NCI-H774 (cell line): ENCODE results near the gene PBXIP1.
A peak's percentile ranks its signal among the peaks of the same experiment; 100 is the strongest.
"Not testable (repeated sequence)": the region's sequence is repeated elsewhere in the genome, so short reads cannot be mapped to it uniquely, and the experiment has no call there.

Experiments used
- DNase-seq: peaks from one replicate; lab custom pipeline; 2025; lab: John Stamatoyannopoulos, UW

PBXIP1 gene, protein sequence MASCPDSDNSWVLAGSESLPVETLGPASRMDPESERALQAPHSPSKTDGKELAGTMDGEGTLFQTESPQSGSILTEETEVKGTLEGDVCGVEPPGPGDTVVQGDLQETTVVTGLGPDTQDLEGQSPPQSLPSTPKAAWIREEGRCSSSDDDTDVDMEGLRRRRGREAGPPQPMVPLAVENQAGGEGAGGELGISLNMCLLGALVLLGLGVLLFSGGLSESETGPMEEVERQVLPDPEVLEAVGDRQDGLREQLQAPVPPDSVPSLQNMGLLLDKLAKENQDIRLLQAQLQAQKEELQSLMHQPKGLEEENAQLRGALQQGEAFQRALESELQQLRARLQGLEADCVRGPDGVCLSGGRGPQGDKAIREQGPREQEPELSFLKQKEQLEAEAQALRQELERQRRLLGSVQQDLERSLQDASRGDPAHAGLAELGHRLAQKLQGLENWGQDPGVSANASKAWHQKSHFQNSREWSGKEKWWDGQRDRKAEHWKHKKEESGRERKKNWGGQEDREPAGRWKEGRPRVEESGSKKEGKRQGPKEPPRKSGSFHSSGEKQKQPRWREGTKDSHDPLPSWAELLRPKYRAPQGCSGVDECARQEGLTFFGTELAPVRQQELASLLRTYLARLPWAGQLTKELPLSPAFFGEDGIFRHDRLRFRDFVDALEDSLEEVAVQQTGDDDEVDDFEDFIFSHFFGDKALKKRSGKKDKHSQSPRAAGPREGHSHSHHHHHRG

DNA sequence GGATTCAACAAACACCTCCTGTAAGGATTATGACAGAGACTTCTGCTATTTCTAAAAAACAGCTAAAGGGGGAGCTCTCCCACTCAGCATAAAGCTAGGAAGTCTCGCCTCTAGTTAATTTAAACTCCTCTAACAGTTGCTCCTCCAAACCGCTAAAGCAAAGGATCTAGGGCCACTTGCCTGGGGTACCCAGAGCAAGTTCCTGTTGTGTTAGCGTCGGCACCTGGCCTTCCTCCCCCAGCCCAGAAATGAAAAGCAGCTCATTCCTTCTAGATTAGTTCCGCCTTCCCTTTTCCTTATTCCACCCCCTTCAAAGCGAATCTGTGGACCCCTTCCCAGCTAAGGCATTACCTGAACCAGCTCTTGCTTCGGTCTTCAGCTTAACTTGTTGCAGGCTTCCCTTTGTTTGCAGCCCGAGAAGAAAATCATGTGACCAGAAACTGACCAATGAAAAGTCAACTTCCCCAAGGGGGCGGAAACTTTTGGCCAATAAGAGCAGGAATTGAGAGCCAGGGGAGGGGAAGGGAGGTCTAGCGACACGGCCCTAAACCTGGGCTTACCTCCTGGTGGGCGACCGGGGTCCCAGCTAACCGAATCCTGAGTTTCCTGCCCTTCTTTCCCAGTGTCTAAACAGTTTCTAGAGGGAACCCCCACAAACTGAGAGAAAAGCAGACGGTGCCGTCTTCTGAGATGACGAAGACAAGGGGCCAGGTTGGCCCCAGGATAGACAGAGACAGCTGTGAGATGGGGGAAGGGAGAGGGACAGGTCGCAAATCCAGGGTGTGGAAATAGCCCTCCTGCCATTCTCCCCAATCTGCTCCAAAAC, at the start of gene PBXIP1:
Gene PBXIP1, minus strand, starts transcription at position 382 of the 826 bp plus-strand sequence. CDS start 2,378 bp downstream, outside the sequence.
- peak; percentile 90 for DNase-seq

DNA sequence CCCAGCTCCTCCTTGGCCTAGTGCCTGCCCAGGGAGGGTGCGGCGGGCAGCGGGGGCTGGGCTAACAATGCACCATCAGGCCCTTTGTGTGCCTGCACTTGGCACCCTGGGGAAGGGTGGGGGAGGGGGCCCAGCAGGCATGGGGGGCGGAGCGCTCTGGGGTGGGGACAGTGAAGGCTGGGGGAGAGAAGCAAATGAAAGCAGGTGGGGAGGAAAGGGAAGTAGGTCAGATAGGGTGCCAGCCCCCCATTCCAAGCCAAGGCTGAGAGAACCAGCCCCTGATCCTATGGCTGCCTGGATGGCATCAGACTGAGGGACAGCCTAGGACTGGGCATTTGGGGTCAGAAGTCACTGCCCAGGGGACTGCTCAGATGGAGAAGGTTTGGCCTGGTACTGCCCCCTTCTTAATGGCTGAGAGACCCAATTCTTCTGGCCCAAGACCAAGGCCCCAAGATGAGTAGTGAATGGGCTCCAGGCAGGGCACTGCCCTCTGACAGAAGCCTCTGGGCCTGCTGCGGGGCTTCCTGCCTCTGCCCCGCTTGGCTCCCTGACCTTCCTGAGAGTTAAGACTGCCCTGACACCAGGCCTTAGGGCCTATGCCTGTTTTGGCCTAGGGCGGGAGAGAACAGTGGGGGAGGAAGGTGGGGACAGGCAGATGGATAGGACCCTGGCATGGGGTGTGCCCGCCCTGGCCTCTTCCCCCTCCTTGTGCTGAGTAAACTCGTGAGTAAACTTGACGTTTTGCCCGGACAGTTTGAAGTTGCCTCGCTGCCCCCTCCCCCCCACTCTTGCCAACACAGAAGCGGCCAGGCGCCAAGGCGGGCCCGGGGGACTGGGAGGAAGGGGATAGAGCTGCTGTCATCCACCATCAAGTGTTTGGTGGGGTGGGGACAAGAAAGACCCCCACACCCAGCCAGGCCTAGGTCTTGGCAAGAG, 49.4 kb upstream of the PBXIP1 start:
- no peak for DNase-seq

DNA sequence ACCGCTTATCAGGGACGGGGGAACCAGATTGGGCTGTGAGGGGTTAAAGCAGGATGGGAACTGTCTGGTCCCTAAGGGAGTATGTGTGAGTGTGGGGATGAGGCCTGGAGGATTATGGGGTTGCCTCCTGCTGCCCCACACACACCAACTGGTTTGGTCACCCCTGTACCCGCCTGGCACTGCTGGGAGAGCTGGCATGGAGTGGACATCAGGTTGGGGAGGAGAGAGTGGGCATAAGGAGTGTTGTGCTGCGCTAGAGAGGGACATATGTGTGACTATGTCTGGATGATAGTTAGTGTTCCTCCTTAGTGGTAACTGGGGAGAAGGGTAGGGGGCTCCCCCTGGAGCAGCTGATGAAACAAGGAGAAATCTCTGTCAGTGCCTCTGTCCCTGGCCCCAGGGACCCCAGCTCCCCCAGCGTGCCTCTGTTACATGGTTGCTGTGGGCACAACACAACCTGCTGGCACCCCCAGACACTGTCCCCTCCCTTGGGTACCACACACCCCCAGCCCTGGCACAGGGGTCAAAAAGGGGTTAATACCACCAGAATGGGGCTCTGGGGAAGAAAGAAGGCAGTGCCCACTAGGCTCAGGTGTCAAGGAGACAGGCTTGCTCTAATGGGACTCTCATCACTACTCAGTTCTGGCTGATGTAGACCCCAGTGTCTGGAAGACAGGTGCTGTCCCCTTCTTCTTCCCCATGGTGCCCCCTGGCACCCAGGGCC, 48.6 kb upstream of the PBXIP1 start:
- DNase-seq: no peak

DNA sequence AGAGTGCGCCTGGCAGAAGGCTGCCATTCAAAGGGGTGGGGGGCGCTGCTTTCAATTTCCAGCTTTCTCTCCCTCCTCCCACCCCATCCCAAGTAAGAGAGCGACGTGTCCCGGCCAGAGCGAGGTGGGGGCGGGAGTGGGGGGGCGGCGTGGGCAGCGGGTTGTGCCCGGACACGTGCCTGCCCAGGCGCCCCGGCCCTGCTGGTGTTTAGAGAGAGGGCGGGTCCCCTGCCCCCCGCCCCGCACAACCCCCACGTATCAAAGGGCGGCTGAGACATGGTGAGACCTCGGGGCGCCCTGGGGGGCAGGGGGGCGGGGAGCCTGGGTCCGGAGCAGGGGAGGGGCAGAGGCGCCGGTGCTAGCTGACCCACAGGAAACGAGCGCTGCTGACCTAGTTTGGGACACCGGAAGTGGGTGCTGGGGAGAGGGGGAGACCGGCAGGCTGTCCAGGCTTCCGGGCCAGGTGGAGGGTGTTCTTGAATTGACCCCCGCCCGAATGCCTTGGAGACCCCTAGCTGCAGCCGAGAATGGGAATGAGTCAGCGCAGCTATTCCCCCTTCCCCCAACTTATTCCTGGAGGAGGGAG, 48.0 kb upstream of the PBXIP1 start:
- peak; percentile 36 for DNase-seq

DNA sequence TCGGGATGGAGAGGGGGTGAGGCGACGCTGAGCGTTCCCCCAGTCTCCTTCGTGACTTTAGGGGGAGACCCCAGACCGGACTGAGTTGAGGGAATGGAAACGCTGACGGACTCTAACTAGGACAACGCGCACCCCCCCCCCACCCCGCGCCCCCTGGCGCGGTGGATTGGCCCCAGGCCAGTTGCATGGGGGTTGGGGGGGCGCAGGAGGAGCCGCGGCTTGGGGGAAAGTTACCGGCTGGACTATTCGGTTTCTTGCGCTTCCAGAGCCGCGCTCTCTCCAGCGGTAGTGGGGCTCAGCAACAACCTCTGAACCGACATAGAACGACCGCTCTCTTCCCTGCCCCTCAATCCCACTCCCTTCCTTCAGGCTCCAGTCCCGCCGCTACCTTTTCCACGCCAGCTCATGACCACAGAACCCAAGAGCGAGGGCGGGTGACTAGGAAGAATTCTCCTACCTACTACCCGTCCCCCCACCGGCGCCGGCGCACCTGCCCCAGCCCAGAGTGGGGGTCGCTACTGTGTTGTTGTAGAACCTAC, 47.4 kb upstream of the PBXIP1 start:
- DNase-seq: no peak

DNA sequence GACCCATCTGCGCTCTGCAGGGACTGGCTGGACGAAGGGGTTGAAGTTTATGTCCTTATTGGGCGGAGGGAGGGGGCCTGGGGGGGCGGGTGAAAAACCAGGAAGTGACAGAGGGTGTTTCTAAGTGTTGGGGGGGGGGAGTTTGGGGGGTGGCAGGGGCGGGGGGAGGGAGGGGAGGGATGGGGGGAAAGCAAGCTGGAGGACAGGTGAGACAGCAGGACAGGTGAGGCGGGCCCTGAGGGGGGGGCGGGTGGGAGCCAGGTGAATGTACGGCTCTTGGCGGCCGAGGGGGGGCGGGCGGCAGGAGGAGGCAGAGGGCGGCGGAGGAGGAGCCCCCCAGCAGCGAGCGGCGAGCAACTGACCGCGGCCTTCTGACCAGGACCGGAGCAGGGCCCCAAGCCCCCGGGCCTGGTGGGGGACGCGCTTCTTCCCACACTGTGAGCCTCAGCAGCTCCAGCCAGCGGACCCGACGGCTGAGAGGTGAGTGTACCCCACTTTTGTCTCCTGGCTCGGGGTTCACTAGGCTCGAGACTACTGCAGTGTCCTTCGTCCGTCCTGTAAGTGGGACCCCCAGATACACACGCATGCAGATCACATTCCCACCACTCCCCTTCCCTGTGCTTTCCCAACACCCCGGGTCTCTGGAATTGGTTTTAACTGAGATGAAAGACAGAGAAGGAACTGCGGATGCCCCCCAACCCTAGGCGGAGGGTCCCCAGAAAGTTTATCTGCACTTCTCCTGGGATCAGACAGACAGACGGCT, 46.7 kb upstream of the PBXIP1 start, which contains the start of gene ZBTB7B:
Gene ZBTB7B, plus strand, starts transcription at position 339 of the 763 bp plus-strand sequence. CDS start 11,859 bp downstream, outside the sequence.
- peak; percentile 51 for DNase-seq

DNA sequence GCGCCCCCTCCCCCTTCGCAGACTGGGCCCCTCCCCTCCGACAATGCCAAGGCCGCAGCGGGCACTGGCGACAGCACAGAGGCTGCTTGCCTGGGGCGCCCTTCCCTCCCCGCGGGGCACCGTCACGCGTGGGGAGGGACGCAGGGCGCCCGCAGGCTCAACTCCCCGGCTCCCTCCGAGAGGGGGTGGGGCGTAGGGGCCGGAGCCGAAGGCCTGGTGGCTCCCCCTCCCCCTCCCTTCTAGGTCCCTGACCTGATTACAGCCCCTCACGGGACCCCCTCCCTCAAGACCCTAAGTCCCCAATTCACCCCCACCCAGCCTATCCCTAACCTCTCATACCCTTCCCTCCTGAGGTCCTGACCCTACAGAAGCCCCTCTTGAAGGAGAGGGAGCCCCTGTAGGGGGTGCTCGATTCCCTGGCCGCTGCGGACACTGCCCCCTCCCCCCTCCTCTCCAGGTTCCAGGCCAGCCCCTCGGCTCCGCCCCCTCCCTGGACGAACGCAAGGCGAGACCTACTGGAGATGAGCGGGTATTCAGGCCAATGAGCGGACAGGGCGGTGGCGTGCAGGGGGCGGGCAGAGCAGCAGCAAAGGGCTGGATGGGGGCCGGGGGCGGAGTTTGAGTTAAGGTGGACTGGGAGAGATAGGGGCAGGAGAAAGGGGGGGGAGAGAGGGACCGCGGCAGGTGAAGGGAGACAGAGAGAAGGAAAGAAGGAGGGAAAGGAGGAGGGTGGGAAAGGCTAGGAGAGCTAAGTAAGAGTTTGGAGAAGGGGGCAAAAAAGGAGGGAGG, 46.0 kb upstream of the PBXIP1 start:
- DNase-seq: peak; percentile 99

DNA sequence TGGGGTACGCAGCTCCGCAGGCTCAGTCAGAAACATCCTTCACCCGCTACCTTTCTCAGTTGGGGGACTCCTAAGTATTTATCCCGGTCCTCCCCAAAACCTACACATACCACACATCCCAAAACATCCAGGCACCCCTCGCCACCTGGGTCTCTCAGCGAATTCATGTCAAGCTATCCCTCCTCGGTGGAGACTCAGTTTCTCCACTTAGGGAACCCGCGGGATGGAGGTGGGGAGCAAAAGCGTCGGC, 45.5 kb upstream of the PBXIP1 start:
- DNase-seq: no peak

DNA sequence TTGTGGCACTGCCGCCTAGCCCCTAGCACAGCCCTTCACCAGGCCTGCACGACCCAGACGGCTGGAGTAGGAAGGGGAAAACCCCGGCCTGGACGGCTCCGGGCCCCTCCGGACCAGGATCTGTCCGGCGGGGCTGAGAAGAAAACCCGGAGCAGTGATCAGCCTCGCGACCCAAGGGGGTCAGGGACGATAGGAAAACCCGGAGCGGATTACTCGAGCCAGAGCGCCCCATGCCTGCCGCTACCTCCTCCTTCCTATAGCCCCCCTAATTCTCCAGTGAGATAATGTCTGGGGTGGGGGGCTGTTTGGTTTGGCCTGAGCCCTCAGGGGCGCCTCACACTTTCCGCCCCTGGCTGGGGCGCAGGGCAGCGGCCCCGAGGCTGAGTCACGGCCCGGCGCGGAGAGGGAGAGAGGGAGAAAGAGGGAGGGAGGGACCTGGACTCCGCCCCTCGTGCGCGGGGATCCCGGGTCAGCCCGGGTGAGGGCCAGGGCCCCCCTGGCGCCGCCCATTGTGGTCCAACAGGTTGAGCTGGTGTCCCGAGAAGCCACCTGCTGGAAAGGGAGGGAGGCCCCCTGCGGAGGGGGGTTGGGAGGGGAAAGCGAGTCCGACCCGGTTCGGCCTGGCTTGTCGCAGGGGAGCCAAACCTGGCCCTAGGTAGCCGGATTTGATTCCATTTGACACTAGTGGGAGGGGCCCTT, 45.0 kb upstream of the PBXIP1 start:
- peak; percentile 96 for DNase-seq

DNA sequence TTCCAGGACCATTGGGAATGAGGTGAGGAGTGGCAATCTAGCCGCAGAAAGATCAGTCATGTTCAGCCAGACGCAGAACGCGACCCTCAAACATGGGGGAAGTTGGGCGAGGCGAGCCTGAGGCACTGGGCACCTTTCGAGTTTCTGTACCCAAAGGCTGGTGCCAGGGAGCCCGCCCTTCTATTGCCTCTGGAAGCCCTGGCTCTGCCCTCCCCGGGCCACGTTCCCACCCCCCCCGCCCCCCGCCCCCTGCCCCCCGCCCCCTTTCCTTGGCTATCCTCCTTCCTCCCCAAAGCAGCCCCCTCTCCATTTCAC, 44.5 kb upstream of the PBXIP1 start:
- DNase-seq: no peak

DNA sequence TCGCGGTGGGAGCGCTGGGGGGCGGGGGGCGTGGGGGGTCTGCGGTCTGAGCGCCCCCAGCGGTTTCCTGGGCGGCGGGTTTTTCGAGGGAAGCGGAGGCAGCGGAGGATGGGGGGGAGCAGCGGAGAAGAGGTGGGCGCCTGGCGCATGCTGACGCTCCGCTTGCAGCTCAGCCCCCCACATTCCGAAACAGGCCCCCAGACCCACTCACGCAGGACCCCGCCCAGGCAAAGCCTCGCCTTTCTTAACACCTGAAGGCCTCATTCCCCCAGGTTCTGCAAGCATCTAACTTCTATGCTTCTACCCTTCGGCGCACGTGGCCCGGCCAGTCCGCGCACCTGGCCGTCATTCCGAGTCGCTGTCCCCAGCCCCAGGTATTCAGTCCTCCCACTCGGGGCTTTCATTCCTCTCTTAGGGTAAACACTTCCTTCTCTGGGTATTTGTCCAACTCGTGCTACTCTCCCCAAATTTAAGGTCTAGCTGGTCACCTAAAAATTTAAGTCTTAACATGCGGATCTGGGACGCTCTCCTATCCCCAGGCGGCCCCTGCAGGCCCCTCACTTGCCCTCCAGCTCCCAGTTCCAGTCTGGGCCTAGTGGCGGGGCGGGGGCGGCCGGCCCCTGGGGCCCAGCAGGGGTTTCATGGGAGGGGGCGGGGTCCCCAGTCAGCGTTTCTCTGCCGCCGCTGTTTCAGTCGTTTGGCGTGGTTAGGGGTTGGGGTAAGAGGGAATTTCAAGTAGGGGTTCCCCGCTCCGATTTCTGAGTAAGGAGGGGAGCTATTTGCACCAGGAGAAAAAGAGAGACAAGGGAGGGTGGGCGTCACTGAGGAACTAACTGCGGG, 43.9 kb upstream of the PBXIP1 start:
- peak; percentile 22 for DNase-seq

DNA sequence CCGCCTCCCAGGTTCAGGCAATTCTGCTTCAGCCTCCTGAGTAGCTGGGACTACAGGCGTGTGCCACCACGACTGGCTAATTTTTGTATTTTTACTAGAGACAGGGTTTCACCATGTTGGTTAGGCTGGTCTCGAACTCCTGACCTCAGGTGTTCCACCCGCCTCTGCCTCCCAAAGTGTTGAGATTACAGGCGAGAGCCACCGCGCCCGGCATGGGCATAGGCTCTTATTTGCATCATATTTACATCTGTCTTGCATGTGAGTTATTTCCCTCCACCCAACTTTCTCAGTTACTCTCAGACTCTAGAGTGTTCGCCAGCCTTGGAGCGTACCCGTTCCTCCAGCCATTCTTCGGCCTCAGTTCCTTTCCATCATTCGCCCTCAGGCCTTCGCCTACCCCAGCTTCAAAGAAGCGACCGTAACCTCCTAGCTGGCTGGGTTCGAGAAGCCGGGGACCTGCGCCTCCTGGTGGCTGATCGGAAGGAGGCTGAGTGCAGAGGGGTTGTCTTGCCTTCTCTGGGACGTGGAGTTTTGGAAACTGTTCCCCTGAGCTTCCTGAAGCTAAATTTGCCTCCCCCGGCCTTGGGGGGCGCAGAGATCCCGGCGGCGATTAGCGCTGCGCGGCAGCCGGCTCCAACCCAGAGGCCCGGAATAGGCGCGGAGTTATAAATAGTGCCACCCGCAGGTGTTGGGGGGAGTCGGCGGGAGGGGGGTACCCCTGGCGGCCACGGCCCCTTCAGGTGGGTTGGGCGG, 43.1 kb upstream of the PBXIP1 start:
- DNase-seq: peak; percentile 44

DNA sequence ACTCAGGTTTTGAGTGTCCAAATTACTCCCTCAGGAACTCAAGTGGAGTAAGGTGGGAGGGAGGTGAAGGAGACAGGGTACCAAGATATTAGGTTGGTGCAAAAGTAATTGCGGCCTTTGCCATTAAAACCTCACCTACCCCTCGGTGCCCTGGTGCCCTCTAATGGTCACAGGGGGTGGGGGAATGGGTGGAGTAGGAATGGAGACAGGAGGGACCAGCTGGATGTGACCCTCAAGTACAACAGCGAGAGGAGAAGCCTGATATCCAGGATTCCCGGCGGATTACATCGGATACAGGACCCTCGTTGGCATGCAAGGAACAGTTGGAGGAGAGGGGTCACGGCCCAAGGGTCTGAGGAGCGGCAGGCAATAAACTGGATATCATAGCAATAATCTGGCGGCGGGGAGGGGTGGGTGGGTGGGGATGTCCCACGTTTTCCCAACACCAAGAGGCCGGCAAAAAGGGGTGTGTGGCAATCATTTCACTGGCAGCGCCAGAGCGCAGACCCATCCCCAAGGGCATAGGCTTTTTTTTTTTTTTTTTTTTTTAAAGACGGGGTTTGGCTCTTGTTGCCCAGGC, 42.4 kb upstream of the PBXIP1 start:
- DNase-seq: no peak

DNA sequence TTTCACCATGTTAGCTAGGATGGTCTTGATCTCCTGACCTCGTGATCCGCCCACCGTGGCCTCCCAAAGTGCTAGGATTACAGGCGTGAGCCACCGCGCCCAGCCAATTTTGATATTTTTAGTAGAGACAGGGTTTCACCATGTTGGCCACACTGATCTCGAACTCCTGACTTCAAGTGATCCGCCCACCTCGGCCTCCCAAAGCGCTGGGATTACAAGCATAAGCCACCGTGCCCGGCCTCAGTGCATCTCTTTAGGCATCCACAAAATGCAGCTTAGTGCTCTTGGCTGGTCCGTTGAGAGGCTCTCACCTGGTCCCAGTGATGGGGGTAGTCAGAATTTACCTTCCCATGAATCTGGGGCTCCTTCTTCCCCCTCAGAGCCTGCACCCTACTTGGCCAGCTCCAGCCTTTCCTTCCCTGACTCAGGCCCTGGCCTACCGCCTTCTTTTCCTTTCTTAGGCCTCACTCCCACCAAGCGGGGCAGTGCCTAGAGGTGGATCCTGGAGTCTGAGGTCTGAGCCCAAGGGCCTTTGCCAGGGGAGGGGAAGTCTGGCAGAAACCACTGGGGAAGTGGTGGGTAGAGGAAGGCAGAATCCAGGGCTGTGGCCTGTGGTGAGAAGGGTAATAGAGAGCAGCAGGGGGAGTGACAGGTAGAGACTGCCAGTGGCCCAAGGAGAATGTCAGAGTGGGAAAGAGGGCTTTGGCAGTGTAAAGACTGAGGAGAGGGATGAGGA, 41.2 kb upstream of the PBXIP1 start:
- DNase-seq: no peak

DNA sequence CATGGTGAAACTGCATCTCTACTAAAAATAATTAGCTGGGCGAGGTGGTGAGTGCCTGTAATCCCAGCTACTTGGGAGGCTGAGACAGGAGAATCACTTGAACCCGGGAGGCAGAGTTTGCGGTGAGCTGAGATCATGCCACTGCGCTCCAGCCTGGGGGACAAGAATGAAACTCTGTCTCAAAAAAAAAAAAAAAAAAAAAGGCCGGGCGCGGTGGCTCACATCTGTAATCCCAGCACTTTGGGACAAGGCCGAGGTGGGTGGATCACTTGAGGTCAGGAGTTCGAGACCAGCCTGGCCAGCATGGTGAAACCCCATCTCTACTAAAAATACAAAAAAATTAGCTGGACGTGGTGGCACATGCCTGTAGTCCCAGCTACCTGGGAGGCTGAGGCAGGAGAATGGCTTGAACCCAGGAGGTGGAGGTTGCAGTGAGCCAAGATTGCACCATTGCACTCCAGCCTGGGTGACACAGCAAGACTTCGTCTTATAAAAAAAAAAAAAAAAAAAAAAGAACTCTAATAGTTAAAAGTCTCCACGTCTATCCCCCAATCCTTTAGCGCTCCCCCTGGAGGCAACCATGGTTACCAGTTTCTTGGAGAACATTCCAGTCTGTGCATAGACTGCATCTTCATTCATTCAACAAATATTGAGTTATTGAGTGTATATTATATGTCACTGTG, 39.5 kb upstream of the PBXIP1 start:
- not testable (repeated sequence) for DNase-seq
